ENCODE results near the gene PRICKLE3.

PRICKLE3 gene

GRCh38 chrX:49206543-49206942 lies 20.4 kb upstream of the PRICKLE3 start:
- DNase-seq: no peak

DNA sequence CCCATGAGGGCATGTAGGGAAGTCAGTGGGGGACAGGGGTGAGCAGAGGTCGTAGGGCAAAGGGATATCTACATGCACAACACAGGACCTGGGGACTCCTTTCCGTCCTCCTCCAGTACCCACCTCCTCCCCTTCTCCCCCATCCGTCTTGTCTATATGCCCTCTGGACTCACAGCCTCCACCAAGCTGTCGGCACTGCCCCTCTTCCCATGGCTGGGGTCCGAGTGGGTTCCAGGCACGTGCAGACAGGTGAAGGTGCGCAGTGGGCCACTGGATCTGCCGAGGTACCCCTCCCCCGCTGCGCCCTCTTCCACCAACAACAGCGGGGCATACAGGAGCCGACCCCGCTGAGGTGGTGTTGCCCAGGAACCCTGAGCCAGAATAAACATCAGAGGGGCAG lies 19.3 kb upstream of the PRICKLE3 start:
- DNase-seq: no peak

- no peak for DNase-seq
These were observed 18.5 kb upstream of the PRICKLE3 start for GRCh38 chrX:49204709-49205108.

GRCh38 chrX:49204017-49204416 lies 17.8 kb upstream of the PRICKLE3 start:
- DNase-seq: no peak

GRCh38 chrX:49203536-49203935 lies 17.4 kb upstream of the PRICKLE3 start:
- DNase-seq: no peak

- DNase-seq: no peak
These were observed 15.8 kb upstream of the PRICKLE3 start for GRCh38 chrX:49202022-49202421.

GRCh38 chrX:49199906-49200771 lies 14.0 kb upstream of the PRICKLE3 start, which contains the start of gene SYP:
SYP (minus strand) TSS chrX:49200193; CDS start chrX:49200186, 7 bp downstream.
- DNase-seq: peak; percentile 83

DNA sequence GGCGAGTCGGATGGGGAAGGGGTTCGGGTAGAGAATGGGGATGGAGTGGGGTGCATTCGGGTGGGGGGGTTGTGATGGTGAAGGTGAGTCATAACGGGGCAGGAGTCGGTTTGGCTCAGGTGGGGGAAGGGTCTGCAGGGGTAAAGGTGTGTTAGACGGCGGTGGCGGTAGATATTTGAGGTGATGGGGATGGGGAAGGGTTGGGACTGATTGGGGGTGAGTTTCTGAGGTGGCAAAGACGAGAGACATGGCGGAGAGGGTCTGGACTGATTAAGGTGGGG lies 13.1 kb upstream of the PRICKLE3 start:
- no peak for DNase-seq

DNA sequence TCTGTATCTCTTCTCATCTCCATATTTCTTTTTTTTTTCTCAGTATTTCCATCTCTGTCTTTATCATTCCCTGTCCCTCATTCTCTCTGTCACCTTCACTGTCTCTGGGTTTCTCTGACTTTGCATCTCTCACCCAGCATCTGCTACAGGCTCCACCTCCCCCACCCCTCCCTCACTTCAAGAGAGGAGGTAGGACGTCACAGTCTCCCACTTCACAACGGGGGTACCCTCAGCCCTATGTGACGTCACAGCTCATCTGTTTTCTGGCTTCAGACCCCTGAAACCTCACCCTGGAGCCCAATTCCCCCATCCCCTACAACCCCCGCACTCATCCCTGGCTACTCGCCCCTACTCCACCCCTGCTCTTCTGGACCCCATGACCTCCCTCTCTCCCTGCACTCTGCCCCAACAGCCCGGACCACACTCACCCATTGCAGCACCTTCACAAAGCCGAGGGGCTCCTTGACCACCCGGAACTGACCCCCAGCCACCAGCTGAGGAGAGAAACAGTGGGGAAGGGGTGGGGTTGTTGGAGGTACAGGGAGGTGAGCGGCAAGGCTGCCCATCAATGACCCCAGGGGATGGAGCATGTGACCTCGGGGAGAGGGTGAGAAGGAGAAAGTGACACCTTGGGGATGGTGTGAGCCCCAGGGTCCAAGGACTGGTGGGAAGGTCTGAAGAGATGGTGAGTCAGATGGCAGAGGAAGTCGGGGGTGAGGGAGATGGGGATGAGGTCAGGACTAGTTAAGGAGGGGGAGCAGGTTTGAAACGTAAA lies 12.6 kb upstream of the PRICKLE3 start:
- DNase-seq: no peak

DNA sequence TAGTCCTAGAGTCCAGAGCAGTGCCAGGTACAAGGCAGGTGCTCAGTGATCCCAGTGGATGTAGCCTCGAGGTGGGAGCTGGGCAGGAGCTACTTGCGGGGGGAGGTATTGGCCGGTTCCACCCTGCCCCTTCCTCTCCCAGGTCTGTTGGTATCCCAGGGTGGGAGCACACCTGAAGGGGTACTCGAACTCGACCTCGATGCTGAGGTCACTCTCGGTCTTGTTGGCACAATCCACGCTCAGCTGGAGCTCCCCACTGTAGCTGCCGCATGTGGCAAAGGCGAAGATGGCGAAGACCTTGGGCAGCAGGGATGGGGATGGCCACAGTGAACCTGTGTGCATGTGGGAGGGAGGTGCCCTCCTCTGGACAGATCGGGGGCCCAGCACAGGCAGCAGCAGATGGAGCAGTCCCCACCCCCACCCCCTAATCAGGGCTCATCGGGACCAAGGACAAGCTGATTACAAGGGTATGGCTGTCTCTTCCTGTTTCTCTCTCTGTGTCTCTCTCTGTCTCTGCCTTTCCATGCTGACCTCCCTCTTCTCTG lies 11.4 kb upstream of the PRICKLE3 start:
- DNase-seq: no peak

DNA sequence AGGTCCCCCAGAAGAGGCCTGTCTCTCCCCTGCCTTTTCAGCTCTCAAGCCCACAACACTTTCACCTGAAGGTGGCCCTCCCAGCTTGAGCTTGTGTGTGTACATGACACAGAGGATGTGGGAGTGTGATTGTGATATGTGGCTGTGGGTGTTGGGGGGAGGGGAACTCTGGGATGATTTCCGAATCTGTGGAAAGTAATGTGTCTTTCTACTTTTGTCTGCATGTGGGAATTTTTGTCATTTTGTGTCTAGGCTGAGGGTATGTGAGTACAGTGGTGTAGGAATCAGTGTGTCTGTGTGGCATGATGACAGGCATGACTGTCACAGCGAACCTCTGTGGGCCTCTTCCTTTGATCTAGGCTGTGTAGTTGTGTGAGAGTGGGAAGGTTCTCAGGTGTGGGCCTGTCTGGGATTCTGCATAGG lies 7.4 kb upstream of the PRICKLE3 start:
- no peak for DNase-seq

DNA sequence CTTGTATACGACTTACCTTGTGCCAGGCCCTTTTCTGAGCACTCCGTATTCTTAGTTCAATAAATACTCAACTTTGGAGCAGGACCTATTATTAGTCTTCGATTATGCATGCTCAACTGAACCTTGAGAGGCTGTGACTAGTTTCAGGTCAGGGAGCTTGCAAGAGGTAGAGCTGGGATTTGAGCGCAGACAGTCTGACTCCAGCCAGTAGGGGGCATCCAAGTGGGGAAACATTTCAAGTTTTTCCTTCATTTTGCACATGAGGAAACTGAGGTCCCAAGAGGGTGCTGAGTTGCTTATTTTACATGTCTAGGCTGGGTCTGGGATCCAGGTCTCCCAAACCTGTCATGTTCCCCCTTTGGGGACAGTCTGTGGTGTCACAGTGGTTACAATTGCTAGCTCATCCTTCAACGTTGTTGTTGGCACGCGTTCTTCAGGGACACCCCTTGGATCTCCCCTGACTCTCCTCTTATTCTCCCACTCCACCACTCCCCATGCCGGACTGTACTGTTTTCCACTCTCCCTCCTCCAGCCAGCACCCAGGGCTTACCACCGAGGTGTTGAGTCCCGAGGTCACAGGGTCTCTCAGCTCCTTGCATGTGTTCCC lies 6.7 kb upstream of the PRICKLE3 start:
- no peak for DNase-seq

GRCh38 chrX:49191574-49192011 lies 5.4 kb upstream of the PRICKLE3 start:
- DNase-seq: no peak

GRCh38 chrX:49190821-49191573 lies 4.8 kb upstream of the PRICKLE3 start:
- peak; percentile 83 for DNase-seq

DNA sequence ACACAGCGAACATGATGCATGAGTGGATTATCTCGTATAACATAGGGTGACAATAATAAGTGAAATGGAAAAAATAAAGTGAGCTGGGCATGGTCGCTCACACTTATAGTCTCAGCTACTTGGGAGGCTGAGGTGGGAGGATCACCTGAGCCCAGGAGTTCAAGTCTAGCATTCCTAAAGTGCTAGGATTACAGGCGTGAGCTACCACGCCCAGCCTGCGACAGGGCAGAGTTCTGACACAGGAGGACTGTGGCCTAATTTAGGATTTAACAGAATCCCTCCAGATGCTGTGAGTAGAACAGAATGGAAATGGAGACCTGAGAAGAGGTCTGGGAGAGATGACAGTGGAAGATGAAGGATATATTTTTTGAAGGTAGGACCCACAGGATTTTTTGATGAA lies 3.4 kb upstream of the PRICKLE3 start:
- DNase-seq: no peak

DNA sequence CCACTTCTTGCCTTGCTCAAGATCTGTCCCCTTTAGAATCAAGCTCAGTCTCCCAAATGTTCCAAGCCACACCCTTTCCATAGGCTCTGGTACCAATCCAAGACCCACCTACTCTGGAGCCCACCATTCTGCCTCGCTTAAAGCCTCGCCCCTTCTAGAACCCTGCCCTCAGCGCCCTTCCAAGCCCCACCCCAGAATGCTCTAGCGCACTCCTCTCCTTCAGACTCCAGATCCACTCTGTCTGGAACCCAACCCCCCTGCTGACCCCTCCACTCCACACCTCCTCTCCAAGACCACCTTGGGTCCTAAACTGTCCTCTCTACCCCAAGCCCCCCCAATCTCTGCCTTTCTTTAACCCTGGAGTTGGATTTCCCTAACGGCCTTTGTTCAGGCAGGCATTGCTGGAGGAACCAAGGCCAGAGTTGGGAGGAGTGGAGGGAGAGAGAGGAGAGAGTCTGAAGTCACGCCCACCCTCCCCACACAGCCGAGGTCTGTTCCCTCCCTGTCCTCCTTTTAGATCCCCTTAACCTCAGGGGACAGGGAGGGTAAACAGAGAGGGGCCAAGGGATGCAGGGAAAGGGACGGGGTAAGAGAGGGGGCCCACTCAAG lies 2.4 kb upstream of the PRICKLE3 start:
- no peak for DNase-seq

- no peak for DNase-seq
These were observed 1.4 kb upstream of the PRICKLE3 start for GRCh38 chrX:49187526-49187925.

GRCh38 chrX:49187028-49187394 lies 838 bp upstream of the PRICKLE3 start:
- DNase-seq: no peak

GRCh38 chrX:49184294-49185281 lies 1.6 kb downstream of the PRICKLE3 start:
- DNase-seq: no peak

DNA sequence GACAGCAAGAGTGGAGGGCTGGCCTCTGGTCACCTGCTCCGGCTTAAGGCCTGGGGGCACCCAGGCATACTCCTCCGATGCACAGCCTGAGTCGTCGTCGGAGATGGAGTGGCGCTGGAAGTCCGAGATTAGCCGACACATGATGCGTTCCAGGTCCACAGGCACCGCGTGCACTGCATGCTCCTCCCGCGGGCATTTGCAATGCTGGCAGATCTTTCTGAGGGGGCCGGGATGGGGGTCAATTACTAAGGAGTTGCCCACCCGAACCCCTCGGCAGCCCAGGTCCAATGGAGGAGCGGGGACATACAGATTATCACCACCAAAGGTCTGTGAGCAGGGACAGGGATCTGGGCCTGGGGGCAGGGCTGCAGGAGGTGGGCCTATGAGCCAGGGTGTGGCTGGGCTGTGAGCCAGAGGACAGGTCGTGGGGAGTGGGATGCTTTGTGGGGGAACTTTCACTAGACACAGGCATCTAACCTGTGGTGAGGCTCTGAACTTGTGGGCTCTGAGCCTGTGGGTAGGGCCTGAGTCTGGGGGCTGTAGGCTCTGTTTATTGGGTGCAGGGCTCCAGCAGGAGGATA lies 2.4 kb downstream of the PRICKLE3 start:
- DNase-seq: no peak

- no peak for DNase-seq
These were observed 6.8 kb downstream of the PRICKLE3 start for GRCh38 chrX:49179358-49179757.
